ENCODE results near the gene F10. TPM values are rescaled to one million over a fixed set of nuclear protein-coding genes. Genes with fewer than 3 reads are reported as not detected.

Gene F10
- total RNA-seq, 2 donors from 2014 or later = 25.5 to 31.5 TPM

DNA sequence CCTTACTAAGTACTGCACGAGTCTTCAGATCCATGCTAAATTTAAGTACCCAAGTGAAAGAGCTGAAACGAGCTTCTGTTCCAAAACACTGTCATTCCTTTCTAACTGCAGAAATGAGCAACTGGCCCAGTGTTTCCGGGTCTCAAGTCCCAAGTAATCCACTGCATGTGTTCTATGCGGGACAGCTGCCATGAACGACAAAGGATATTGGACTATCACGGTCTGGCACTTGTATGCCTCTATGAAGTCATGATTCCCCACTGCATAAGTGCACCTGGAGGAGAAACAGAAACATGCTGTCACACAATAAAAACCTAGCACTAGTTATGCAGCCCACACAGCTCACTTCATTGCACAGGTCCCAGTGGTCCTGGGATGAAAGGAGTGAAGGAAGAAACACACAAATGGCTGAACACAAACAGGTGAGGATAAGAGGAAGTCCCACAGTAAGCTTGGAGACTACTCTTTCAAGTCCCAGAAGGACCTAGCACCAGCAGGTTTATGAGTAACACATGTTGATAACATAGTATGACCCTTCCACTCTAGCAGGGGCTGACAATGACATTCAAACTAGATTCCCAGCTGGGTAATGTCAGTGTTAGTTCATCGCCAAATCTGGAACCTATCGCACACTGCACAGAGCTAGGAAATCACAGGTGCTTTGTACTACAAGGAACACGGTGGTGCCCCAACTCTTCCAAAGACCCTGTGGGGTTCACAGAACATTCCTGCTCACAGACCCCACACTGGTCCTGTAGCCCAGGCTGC lies 74.6 kb downstream of the F10 start:
- DNase-seq (ENCODE audit: low spot score) = no peak
- TF ChIP-seq, protein P1, sequence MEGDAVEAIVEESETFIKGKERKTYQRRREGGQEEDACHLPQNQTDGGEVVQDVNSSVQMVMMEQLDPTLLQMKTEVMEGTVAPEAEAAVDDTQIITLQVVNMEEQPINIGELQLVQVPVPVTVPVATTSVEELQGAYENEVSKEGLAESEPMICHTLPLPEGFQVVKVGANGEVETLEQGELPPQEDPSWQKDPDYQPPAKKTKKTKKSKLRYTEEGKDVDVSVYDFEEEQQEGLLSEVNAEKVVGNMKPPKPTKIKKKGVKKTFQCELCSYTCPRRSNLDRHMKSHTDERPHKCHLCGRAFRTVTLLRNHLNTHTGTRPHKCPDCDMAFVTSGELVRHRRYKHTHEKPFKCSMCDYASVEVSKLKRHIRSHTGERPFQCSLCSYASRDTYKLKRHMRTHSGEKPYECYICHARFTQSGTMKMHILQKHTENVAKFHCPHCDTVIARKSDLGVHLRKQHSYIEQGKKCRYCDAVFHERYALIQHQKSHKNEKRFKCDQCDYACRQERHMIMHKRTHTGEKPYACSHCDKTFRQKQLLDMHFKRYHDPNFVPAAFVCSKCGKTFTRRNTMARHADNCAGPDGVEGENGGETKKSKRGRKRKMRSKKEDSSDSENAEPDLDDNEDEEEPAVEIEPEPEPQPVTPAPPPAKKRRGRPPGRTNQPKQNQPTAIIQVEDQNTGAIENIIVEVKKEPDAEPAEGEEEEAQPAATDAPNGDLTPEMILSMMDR (IDR thresholded peaks at IDR 0.05) = no peak
- H3K4me3 ChIP-seq = no peak overlapping the region
- peaks cover 34% of the 10 kb centered on the region for H3K36me3 ChIP-seq
- no peak for ATAC-seq (ENCODE audit: insufficient number of reproducible peaks, low FRiP score, low read depth)
- H3K27me3 ChIP-seq (replicated peaks; ENCODE audit: insufficient read depth) = no peaks in the 10 kb centered on the region
- no peaks in the 10 kb centered on the region for H3K9me3 ChIP-seq
- H3K4me1 ChIP-seq (ENCODE audit: control insufficient read depth in 1 of 2, low read depth in 2 of 2) = no peaks in the 10 kb centered on the region
- H3K27ac ChIP-seq = no peak overlapping the region

Other genes starting within 250 kb of the F10 start
- gene MCF2L, start 153.6 kb upstream of the F10 start, total RNA-seq = 10 to 100 TPM; 34.9 to 49.2 TPM
- gene F7, start 17.0 kb upstream of the F10 start, total RNA-seq = not detected
- not detected for gene PROZ, start 35.8 kb downstream of the F10 start, total RNA-seq
- gene PCID2, start 85.9 kb downstream of the F10 start, total RNA-seq = 10 to 100 TPM; 46.8 to 55.4 TPM
- 100 to 1,000 TPM; 112 to 156 TPM for gene CUL4A, start 86.8 kb downstream of the F10 start, total RNA-seq
- 100 to 1,000 TPM; 145 to 210 TPM for gene LAMP1, start 174.4 kb downstream of the F10 start, total RNA-seq
- gene GRTP1, start 241.3 kb downstream of the F10 start, total RNA-seq = 1 to 10 TPM; 1.9 to 5.6 TPM

Data from thoracic aorta (tissue), 2 donors.